DOHH2 (cell line): Measurements from ENCODE around the gene COL4A1.

Experiments
- EZH2phosphoT487 ChIP-seq: fragments of 200-600 bp; sonication (generic); IDR thresholded peaks from 2 replicates; pipeline ENCODE4 v1.6.1; 2017; ENCODE audit warnings: borderline replicate concordance, mild to moderate bottlenecking, antibody characterized with exemption, low read length, moderate library complexity, mixed read lengths
- TF ChIP-seq, protein P1 (sequence below): fragments of 200-600 bp; sonication (generic); IDR thresholded peaks from one replicate; pipeline ENCODE4 v1.5.1; 2014; ENCODE audit warnings: antibody characterized with exemption, mild to moderate bottlenecking, low read depth, low read length; ENCODE audit not compliant: poor library complexity, severe bottlenecking

DNA sequence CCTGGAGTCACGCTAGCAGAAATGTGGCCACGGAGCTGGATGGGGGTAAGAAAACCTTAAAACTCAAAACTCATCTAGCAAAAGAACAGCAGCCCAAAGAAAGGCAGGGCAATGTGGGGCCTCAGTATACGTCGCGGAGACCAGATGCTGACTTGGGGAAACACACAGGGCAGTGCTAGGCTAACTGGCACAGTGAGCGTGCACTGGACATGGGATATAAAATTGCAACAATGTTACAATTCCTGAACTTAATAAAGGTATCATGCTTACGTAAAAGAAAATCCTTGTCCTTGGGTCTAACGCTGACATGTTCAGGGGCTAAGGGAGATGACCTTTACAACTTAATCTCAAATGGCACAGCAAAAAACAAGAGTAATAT is 40.5 kb downstream of the COL4A1 start:
- TF ChIP-seq, protein P1, sequence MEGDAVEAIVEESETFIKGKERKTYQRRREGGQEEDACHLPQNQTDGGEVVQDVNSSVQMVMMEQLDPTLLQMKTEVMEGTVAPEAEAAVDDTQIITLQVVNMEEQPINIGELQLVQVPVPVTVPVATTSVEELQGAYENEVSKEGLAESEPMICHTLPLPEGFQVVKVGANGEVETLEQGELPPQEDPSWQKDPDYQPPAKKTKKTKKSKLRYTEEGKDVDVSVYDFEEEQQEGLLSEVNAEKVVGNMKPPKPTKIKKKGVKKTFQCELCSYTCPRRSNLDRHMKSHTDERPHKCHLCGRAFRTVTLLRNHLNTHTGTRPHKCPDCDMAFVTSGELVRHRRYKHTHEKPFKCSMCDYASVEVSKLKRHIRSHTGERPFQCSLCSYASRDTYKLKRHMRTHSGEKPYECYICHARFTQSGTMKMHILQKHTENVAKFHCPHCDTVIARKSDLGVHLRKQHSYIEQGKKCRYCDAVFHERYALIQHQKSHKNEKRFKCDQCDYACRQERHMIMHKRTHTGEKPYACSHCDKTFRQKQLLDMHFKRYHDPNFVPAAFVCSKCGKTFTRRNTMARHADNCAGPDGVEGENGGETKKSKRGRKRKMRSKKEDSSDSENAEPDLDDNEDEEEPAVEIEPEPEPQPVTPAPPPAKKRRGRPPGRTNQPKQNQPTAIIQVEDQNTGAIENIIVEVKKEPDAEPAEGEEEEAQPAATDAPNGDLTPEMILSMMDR = no peak
- TF ChIP-seq EZH2phosphoT487 = no peak
